HepG2 (cell line): ENCODE results near the gene MEF2B. TPM values are rescaled to one million over a fixed set of nuclear protein-coding genes. Genes with fewer than 3 reads are reported as not detected.
A peak's percentile ranks its signal among the peaks of the same experiment; 100 is the strongest.

Source experiments
- ARID2 ChIP-seq: sonication (generic); formaldehyde crosslinking; IDR thresholded peaks from 2 replicates; pipeline ENCODE4 v1.8.1; 2022; ENCODE audit warnings: mild to moderate bottlenecking, missing genetic modification reagents, borderline replicate concordance
- CBX5 ChIP-seq: sonication (generic); formaldehyde crosslinking; IDR thresholded peaks from 2 replicates; pipeline ENCODE4 v1.4.0; 2020; ENCODE audit warnings: missing genetic modification reagents, borderline replicate concordance
- CEBPB ChIP-seq: IDR thresholded peaks from 2 replicates; pipeline ENCODE4 v1.6.1; 2011; ENCODE audit warnings: low read depth, low read length, improper control_type of control experiment, borderline replicate concordance
- ESRRA ChIP-seq: sonication (generic); formaldehyde crosslinking; IDR thresholded peaks from 2 replicates; pipeline ENCODE4 v1.5.1; 2020; ENCODE audit warnings: mild to moderate bottlenecking, low read depth, missing genetic modification reagents
- FOXK1 ChIP-seq: sonication (generic); formaldehyde crosslinking; IDR thresholded peaks from 2 replicates; pipeline ENCODE4 v1.4.0; 2020; ENCODE audit warnings: low read depth, missing genetic modification reagents, borderline replicate concordance
- FOXO1 ChIP-seq: sonication (generic); formaldehyde crosslinking; IDR thresholded peaks from 2 replicates; pipeline ENCODE4 v1.4.0; 2020; ENCODE audit warnings: missing genetic modification reagents
- IKZF1 ChIP-seq: fragments of 450-650 bp; IDR thresholded peaks from 2 replicates; pipeline ENCODE4 v1.7.1; 2016
- KAT2B ChIP-seq: fragments of 150-350 bp; IDR thresholded peaks from 2 replicates; pipeline ENCODE4 v1.6.1; 2014; ENCODE audit warnings: low read depth, low read length, borderline replicate concordance
- MED13 ChIP-seq: sonication (generic); formaldehyde crosslinking; IDR thresholded peaks from 2 replicates; pipeline ENCODE4 v1.5.0; 2020; ENCODE audit warnings: missing genetic modification reagents
- MIER3 ChIP-seq: IDR thresholded peaks from 2 replicates; pipeline ENCODE4 v1.6.1; 2016; ENCODE audit warnings: missing compliant biosample characterization, borderline replicate concordance
- NPAS2 ChIP-seq: sonication (generic); formaldehyde crosslinking; IDR thresholded peaks from 2 replicates; pipeline ENCODE4 v1.8.0; 2022; ENCODE audit warnings: mild to moderate bottlenecking, missing genetic modification reagents, borderline replicate concordance
- PTBP1 ChIP-seq: fragments of 200-400 bp; formaldehyde crosslinking; IDR thresholded peaks from 2 replicates; pipeline ENCODE4 v1.6.1; 2018; ENCODE audit warnings: low read length, low read depth; ENCODE audit not compliant: poor library complexity, severe bottlenecking
- REL ChIP-seq: sonication (generic); formaldehyde crosslinking; conservative IDR thresholded peaks from 2 replicates; pipeline ENCODE4 v1.8.0; 2022; ENCODE audit warnings: mild to moderate bottlenecking, missing genetic modification reagents, moderate library complexity
- SMAD9 ChIP-seq: sonication (generic); formaldehyde crosslinking; IDR thresholded peaks from 2 replicates; pipeline ENCODE4 v1.5.1; 2020; ENCODE audit warnings: mild to moderate bottlenecking, missing genetic modification reagents
- YEATS2 ChIP-seq: sonication (generic); formaldehyde crosslinking; IDR thresholded peaks from 2 replicates; pipeline ENCODE4 v1.4.0; 2020; ENCODE audit warnings: missing genetic modification reagents, borderline replicate concordance
- ZNF30 ChIP-seq: sonication (generic); formaldehyde crosslinking; IDR thresholded peaks from 2 replicates; pipeline ENCODE4 v1.5.0; 2020; ENCODE audit warnings: mild to moderate bottlenecking, missing genetic modification reagents
- ZNF326 ChIP-seq: sonication (generic); formaldehyde crosslinking; IDR thresholded peaks from 2 replicates; pipeline ENCODE4 v1.4.0; 2020; ENCODE audit warnings: missing genetic modification reagents, borderline replicate concordance
- ZNF329 ChIP-seq: sonication (generic); formaldehyde crosslinking; IDR thresholded peaks from 2 replicates; pipeline ENCODE4 v1.9.0; 2021; ENCODE audit warnings: low read depth, mild to moderate bottlenecking, missing genetic modification reagents
- ZNF468 ChIP-seq: sonication (generic); formaldehyde crosslinking; IDR thresholded peaks from 2 replicates; pipeline ENCODE4 v1.8.0; 2022; ENCODE audit warnings: mild to moderate bottlenecking, moderate library complexity, missing genetic modification reagents
- polyA plus RNA-seq, 8 experiments: library from polyadenylated mRNA; depleted of rRNA in 3 of 8; stranded (reverse) in 7 of 8; unstranded in 1 of 8; fragments of >200 nt; fragmentation: Illumina TruSeq in 4 of 8; extraction: Trizol in 4 of 8; gene quantifications; 2 replicates each; pipeline versions ENCODE4 v1.2.1 to v1.2.3, GENCODE V29; 2011 to 2016; ENCODE audit warnings: low read depth in 4 of 8, missing spikeins in 1 of 8, mixed read lengths in 1 of 8; ENCODE audit not compliant: insufficient read depth in 1 of 8
- total RNA-seq, 5 experiments: library from RNA; depleted of rRNA; stranded (reverse); fragments of >200 nt; fragmentation: Illumina TruSeq; extraction: Trizol; gene quantifications; 2 replicates each; pipeline ENCODE4 v1.2.3, GENCODE V29; 2016; ENCODE audit warnings: low read depth in 1 of 5
- TF ChIP-seq, protein P1 (sequence below): sonication (generic); formaldehyde crosslinking; IDR thresholded peaks from 2 replicates; pipeline ENCODE4 v1.8.0; 2022; ENCODE audit warnings: mild to moderate bottlenecking, missing genetic modification reagents, moderate library complexity
- TF ChIP-seq, protein P2 (sequence below): sonication (generic); formaldehyde crosslinking; IDR thresholded peaks from 2 replicates; pipeline ENCODE4 v1.5.0; 2020; ENCODE audit warnings: mild to moderate bottlenecking, missing genetic modification reagents, borderline replicate concordance
- TF ChIP-seq, protein P3 (sequence below): sonication (generic); formaldehyde crosslinking; IDR thresholded peaks from 2 replicates; pipeline ENCODE4 v1.8.0; 2023; ENCODE audit warnings: mild to moderate bottlenecking, missing genetic modification reagents
- TF ChIP-seq, protein P4 (sequence below): sonication (generic); formaldehyde crosslinking; IDR thresholded peaks from 2 replicates; pipeline ENCODE4 v1.4.0; 2020; ENCODE audit warnings: mild to moderate bottlenecking, missing genetic modification reagents

MEF2B gene
- total and polyA plus RNA-seq, 2 of the 13 experiments (the other 11 are each of a cell fraction or from before 2014, with no cell fraction given): 1.2 to 1.7 TPM

DNA sequence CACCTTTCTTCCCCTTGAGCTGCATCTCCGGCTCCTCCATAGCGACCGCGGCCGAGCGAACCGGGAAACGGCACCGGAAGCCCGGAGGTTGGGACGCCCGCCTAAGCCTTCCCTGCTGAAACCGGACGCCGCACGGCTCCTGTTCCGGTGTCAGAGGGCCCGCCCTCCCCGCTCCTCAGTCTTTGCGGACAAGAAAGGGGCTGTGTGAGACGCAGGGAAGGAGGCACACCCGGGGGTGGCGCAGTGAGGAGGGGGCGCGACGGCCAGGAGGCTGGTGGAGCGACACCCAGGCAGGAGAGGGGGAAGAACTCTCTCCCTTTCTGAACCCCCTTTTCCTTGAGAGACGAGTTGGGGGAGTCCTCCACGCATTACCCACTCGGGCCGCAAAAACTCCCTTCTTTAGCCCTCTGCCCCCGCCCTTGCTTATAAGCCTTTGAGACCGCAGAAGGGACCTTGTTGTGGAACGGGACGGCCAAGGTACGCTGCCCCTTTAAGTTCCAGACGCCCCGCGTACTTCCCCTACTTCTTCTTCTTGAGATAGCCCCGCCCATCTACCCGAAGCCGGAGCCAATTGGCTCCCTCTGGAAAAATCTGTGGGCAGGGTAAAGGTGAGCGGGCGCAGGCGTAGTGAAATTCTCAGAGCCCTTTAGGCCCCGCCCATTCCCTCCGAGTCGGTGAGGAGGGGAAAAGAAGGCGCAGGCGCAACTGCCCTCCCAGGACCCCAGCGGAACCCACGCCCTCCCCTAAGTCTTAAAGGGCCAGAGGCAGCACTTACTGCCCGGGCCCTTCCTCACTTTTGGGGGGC is 22.2 kb upstream of the MEF2B start, which contains the start of the genes BORCS8 and RFXANK (continued):
- TF ChIP-seq, protein P1, sequence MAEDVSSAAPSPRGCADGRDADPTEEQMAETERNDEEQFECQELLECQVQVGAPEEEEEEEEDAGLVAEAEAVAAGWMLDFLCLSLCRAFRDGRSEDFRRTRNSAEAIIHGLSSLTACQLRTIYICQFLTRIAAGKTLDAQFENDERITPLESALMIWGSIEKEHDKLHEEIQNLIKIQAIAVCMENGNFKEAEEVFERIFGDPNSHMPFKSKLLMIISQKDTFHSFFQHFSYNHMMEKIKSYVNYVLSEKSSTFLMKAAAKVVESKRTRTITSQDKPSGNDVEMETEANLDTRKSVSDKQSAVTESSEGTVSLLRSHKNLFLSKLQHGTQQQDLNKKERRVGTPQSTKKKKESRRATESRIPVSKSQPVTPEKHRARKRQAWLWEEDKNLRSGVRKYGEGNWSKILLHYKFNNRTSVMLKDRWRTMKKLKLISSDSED (CRISPR knock-in tag): no peak
- TF ChIP-seq, protein P2, sequence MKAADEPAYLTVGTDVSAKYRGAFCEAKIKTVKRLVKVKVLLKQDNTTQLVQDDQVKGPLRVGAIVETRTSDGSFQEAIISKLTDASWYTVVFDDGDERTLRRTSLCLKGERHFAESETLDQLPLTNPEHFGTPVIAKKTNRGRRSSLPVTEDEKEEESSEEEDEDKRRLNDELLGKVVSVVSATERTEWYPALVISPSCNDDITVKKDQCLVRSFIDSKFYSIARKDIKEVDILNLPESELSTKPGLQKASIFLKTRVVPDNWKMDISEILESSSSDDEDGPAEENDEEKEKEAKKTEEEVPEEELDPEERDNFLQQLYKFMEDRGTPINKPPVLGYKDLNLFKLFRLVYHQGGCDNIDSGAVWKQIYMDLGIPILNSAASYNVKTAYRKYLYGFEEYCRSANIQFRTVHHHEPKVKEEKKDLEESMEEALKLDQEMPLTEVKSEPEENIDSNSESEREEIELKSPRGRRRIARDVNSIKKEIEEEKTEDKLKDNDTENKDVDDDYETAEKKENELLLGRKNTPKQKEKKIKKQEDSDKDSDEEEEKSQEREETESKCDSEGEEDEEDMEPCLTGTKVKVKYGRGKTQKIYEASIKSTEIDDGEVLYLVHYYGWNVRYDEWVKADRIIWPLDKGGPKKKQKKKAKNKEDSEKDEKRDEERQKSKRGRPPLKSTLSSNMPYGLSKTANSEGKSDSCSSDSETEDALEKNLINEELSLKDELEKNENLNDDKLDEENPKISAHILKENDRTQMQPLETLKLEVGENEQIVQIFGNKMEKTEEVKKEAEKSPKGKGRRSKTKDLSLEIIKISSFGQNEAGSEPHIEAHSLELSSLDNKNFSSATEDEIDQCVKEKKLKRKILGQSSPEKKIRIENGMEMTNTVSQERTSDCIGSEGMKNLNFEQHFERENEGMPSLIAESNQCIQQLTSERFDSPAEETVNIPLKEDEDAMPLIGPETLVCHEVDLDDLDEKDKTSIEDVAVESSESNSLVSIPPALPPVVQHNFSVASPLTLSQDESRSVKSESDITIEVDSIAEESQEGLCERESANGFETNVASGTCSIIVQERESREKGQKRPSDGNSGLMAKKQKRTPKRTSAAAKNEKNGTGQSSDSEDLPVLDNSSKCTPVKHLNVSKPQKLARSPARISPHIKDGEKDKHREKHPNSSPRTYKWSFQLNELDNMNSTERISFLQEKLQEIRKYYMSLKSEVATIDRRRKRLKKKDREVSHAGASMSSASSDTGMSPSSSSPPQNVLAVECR: peak; percentile 97
- no peak for TF ChIP-seq IKZF1
- TF ChIP-seq ZNF30 (CRISPR knock-in tag): no peak
- TF ChIP-seq, protein P3, sequence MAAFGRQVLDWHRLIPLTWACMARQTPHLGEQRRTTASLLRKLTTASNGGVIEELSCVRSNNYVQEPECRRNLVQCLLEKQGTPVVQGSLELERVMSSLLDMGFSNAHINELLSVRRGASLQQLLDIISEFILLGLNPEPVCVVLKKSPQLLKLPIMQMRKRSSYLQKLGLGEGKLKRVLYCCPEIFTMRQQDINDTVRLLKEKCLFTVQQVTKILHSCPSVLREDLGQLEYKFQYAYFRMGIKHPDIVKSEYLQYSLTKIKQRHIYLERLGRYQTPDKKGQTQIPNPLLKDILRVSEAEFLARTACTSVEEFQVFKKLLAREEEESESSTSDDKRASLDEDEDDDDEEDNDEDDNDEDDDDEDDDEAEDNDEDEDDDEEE (CRISPR knock-in tag): peak; percentile 37; the same call in 1 of the 2 replicates
- TF ChIP-seq ZNF326 (CRISPR knock-in tag): no peak
- TF ChIP-seq ESRRA: peak; percentile 71; the same call in 1 of the 2 replicates
- no peak for TF ChIP-seq FOXO1 (CRISPR knock-in tag)
- TF ChIP-seq CBX5: no peak
- TF ChIP-seq ZNF468 (CRISPR knock-in tag): peak; percentile 89; the same call in 1 of the 2 replicates
- 0 out of 2 replicates have a peak, but pooled peaks have one; percentile 64 for TF ChIP-seq FOXK1 (CRISPR knock-in tag)
- TF ChIP-seq MIER3: peak; percentile 36; the same call in 1 of the 2 replicates
- TF ChIP-seq KAT2B: no peak
- no peak for TF ChIP-seq NPAS2
- no peak for TF ChIP-seq CEBPB
- no peak for TF ChIP-seq ARID2
- TF ChIP-seq PTBP1: peak; percentile 97
- 0 out of 2 replicates have a peak, but pooled peaks have one; percentile 37 for TF ChIP-seq ZNF329 (CRISPR knock-in tag)
- TF ChIP-seq, protein P4, sequence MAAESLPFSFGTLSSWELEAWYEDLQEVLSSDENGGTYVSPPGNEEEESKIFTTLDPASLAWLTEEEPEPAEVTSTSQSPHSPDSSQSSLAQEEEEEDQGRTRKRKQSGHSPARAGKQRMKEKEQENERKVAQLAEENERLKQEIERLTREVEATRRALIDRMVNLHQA (CRISPR knock-in tag): no peak
- no peak for TF ChIP-seq REL
- no peak for TF ChIP-seq SMAD9 (CRISPR knock-in tag)
- TF ChIP-seq YEATS2 (CRISPR knock-in tag): peak; percentile 94
- TF ChIP-seq MED13 (CRISPR knock-in tag): no peak
